ENCODE results near the gene KLF9. TPM values are rescaled to one million over a fixed set of nuclear protein-coding genes. Genes with fewer than 3 reads are reported as not detected.

The KLF9 gene
- total and polyA plus RNA-seq, 2 donors (not counting 3 experiments of a cell fraction or from before 2014, with no cell fraction given), result 7.3 to 17.2 TPM

DNA sequence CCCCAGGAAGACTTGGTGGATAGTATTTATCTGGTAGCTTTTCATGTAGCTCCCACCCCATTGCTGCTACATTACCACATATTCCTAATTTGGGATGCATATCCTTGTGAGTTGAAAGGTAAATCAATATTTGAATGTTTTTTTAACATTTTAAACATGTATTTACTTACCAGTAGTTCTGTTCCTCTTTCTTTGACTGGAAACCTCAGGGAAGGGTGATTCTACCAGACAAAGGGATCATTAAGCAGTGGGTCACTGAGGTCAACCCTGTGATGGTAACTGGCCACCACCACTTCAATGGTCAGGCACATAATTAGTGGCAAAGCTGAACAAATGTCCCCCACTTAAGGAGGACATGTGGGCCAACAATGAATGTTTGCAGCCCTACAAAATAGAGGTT is 27.2 kb upstream of the KLF9 start:
- H3K27me3 ChIP-seq (ENCODE audit: control insufficient read depth in 2 of 2, insufficient read depth in 2 of 2, low read length in 2 of 2), result no peaks in the 10 kb centered on the region
- CTCF ChIA-PET, result no interaction called here
- H3K9me1 ChIP-seq (replicated peaks; ENCODE audit: control insufficient read depth, extremely low read depth, insufficient read depth, low read length), result no peaks in the 10 kb centered on the region
- H3K9ac ChIP-seq (replicated peaks; ENCODE audit: extremely low read depth, insufficient read depth, low read length), result no peak overlapping the region
- H4K20me1 ChIP-seq (replicated peaks; ENCODE audit: control insufficient read depth, extremely low read depth, insufficient read depth, low read length), result no peaks in the 10 kb centered on the region
- H3K79me2 ChIP-seq (ENCODE audit: control insufficient read depth, insufficient read depth, low read length), result no peaks in the 10 kb centered on the region
- POLR2A ChIA-PET, result no interaction called here
- H3K4me2 ChIP-seq (ENCODE audit: insufficient read depth, low read length), result no peak overlapping the region
- DNase-seq (ENCODE audit: low read depth, low spot score) (no peak), FAIRE-seq (no peak)
- no peak overlapping the region for H2AFZ ChIP-seq (ENCODE audit: low read depth, low read length)
- dilution Hi-C loops (cut with MboI; ENCODE audit: extremely low pct_ligation_motif_present, low sequenced_read_pairs), result no loop called here
- no TSS peak for BruUV-seq (replicated peaks)
- no peaks in the 10 kb centered on the region for H3K36me3 ChIP-seq (ENCODE audit: control insufficient read depth in 2 of 2, extremely low read depth in 1 of 2, insufficient read depth in 2 of 2, low read length in 2 of 2)
- no peaks in the 10 kb centered on the region for H3K9me3 ChIP-seq (replicated peaks; ENCODE audit: control insufficient read depth, insufficient read depth, low read length)
- TF ChIP-seq GATA2 (IDR thresholded peaks at IDR 0.05; ENCODE audit: insufficient read depth, insufficient read length, low read depth, low read length) (no peak), MAX (IDR thresholded peaks at IDR 0.05; ENCODE audit: insufficient read depth, insufficient read length) (no peak), FOS (IDR thresholded peaks at IDR 0.05; ENCODE audit: borderline replicate concordance, insufficient read depth, low read length) (no peak), EZH2 (IDR thresholded peaks at IDR 0.05; ENCODE audit: borderline replicate concordance, low read depth, low read length, severe bottlenecking) (no peak), JUN (IDR thresholded peaks at IDR 0.05; ENCODE audit: borderline replicate concordance, insufficient read depth, insufficient read length, low read depth) (no peak), POLR2AphosphoS5 (IDR thresholded peaks at IDR 0.05; ENCODE audit: insufficient read depth, low read depth, low read length) (no peak)
- no peak overlapping the region for H3K27ac ChIP-seq (ENCODE audit: insufficient read depth, low read depth, low read length)
- no peak overlapping the region for H3K4me3 ChIP-seq (replicated peaks in 1 of 3; ENCODE audit: insufficient read depth in 1 of 3, low read depth in 1 of 3, low read length in 3 of 3)
- intact Hi-C loops (cut with micrococcal nuclease), result no loop called here
- peaks cover 29% of the 10 kb centered on the region for H3K4me1 ChIP-seq (ENCODE audit: control insufficient read depth, extremely low read depth, insufficient read depth, low read length)

- H3K79me2 ChIP-seq (ENCODE audit: control insufficient read depth, insufficient read depth, low read length), result no peaks in the 10 kb centered on the region
- no peak overlapping the region for H2AFZ ChIP-seq (ENCODE audit: low read depth, low read length)
- no peak for DNase-seq (ENCODE audit: low read depth, low spot score)
- ChIA-PET POLR2A (interaction anchor here (2.7 kb wide), 1 partner anchor 19 kb away, joined by 9 read pairs; no protein-coding TSS in a partner anchor), CTCF (interaction anchor here (0.9 to 3.4 kb wide), 4 partner anchors 9 to 45 kb away, joined by 3 to 15 read pairs (median 4); no protein-coding TSS in a partner anchor)
- H3K9ac ChIP-seq (replicated peaks; ENCODE audit: extremely low read depth, insufficient read depth, low read length), result no peak overlapping the region
- no peaks in the 10 kb centered on the region for H3K36me3 ChIP-seq (ENCODE audit: control insufficient read depth in 2 of 2, extremely low read depth in 1 of 2, insufficient read depth in 2 of 2, low read length in 2 of 2)
- H4K20me1 ChIP-seq (replicated peaks; ENCODE audit: control insufficient read depth, extremely low read depth, insufficient read depth, low read length), result no peaks in the 10 kb centered on the region
- H3K4me2 ChIP-seq (ENCODE audit: insufficient read depth, low read length), result no peak overlapping the region
- intact Hi-C loops (cut with micrococcal nuclease) (no loop called here), dilution Hi-C loops (cut with MboI; ENCODE audit: extremely low pct_ligation_motif_present, low sequenced_read_pairs) (no loop called here)
- TF ChIP-seq MYC (IDR thresholded peaks at IDR 0.05; ENCODE audit: low read depth, low read length), result no peak
- TF ChIP-seq EZH2 (IDR thresholded peaks at IDR 0.05; ENCODE audit: borderline replicate concordance, low read depth, low read length, severe bottlenecking), result no peak
- no peak for TF ChIP-seq GATA2 (IDR thresholded peaks at IDR 0.05; ENCODE audit: insufficient read depth, insufficient read length, low read depth, low read length)
- TF ChIP-seq JUN (IDR thresholded peaks at IDR 0.05; ENCODE audit: borderline replicate concordance, insufficient read depth, insufficient read length, low read depth), result no peak
- no peak for TF ChIP-seq FOS (IDR thresholded peaks at IDR 0.05; ENCODE audit: borderline replicate concordance, insufficient read depth, low read length)
- peaks cover 44% of the 10 kb centered on the region for H3K4me1 ChIP-seq (ENCODE audit: control insufficient read depth, extremely low read depth, insufficient read depth, low read length)
- FAIRE-seq, result no peak
- H3K4me3 ChIP-seq (replicated peaks in 1 of 3; ENCODE audit: insufficient read depth in 1 of 3, low read depth in 1 of 3, low read length in 3 of 3), result no peak overlapping the region
- H3K9me1 ChIP-seq (replicated peaks; ENCODE audit: control insufficient read depth, extremely low read depth, insufficient read depth, low read length), result no peaks in the 10 kb centered on the region
- H3K27ac ChIP-seq (ENCODE audit: insufficient read depth, low read depth, low read length), result no peak overlapping the region
- BruUV-seq (replicated peaks), result no TSS peak
- H3K27me3 ChIP-seq (ENCODE audit: control insufficient read depth in 2 of 2, insufficient read depth in 2 of 2, low read length in 2 of 2), result no peaks in the 10 kb centered on the region
- no peaks in the 10 kb centered on the region for H3K9me3 ChIP-seq (replicated peaks; ENCODE audit: control insufficient read depth, insufficient read depth, low read length)
Measured at GRCh38 chr9:70439991-70440706, 25.7 kb upstream of the KLF9 start.
